H1 (cell line): Measurements from ENCODE around the gene ANKRD60. TPM values are rescaled to one million over a fixed set of nuclear protein-coding genes. Genes with fewer than 3 reads are reported as not detected.

ENCODE experiments used
- CBX5 ChIP-seq: fragments of 300-800, 300-1000 bp; sonication (generic); IDR thresholded peaks from 2 replicates; pipeline ENCODE4 v1.7.1; 2016; ENCODE audit warnings: antibody characterized with exemption, low read length, low read depth
- CREB1 ChIP-seq: IDR thresholded peaks from 2 replicates; pipeline ENCODE4 v1.6.1; 2012; ENCODE audit warnings: inconsistent platforms
- TCF12 ChIP-seq: IDR thresholded peaks from 2 replicates; pipeline ENCODE4 v1.6.1; 2011; ENCODE audit warnings: low read depth, mild to moderate bottlenecking, low read length
- YY1 ChIP-seq: IDR thresholded peaks from 2 replicates; pipeline ENCODE4 v1.6.1; 2011; ENCODE audit warnings: low read depth, mild to moderate bottlenecking, low read length
- polyA plus RNA-seq, 7 experiments: library from polyadenylated mRNA; depleted of rRNA in 3 of 7; stranded (reverse) in 5 of 7; unstranded in 2 of 7; fragments of >200 nt in 5 of 7; fragments of 200-250 nt in 2 of 7; gene quantifications; 1 replicate in 5 of 7; 2 replicates in 1 of 7; 4 replicates in 1 of 7; pipeline versions ENCODE4 v1.2.1 to v1.2.3, GENCODE V29; 2011 to 2013; ENCODE audit warnings: missing spikeins in 2 of 7, mixed read lengths in 2 of 7
- total RNA-seq: library from RNA; stranded (reverse); fragmentation: NEBNext Ultra II Directional; extraction: Animal tissue kit (Norgen Biotek cat#: 25700); gene quantifications from 2 replicates; pipeline ENCODE4 v1.2.1, GENCODE V29; 2021

Gene ANKRD60
- total and polyA plus RNA-seq, 2 of the 8 experiments (the other 6 are each of a cell fraction or from before 2014, with no cell fraction given) = not detected

- TF ChIP-seq CREB1 (no peak), CBX5 (no peak), TCF12 (no peak), YY1 (no peak)
Measured at GRCh38 chr20:58231683-58232082, 3.2 kb upstream of the ANKRD60 start (continued).
